IgD-negative memory B cell (primary cell): ENCODE data around the gene PGF. TPM values are rescaled to one million over a fixed set of nuclear protein-coding genes. Genes with fewer than 3 reads are reported as not detected.

Experiments
- H3K27ac Mint-ChIP-seq, 3 donors: one replicate each; pipeline ENCODE4 v1.8.0; 2020 to 2022; ENCODE audit warnings: mild to moderate bottlenecking in 3 of 3, mixed read lengths in 3 of 3, moderate library complexity in 1 of 3
- H3K27me3 Mint-ChIP-seq: one replicate; pipeline ENCODE4 v1.8.0; 2021; ENCODE audit warnings: mixed read lengths
- H3K36me3 Mint-ChIP-seq: one replicate; pipeline ENCODE4 v1.8.0; 2020; ENCODE audit warnings: mild to moderate bottlenecking, mixed read lengths
- H3K4me1 Mint-ChIP-seq, 3 donors: one replicate each; pipeline ENCODE4 v1.8.0; 2020 to 2022; ENCODE audit warnings: mixed read lengths in 3 of 3, mild to moderate bottlenecking in 1 of 3
- H3K4me3 Mint-ChIP-seq, 4 donors: one replicate each; pipeline ENCODE4 v1.8.0; 2020 to 2022; ENCODE audit warnings: mild to moderate bottlenecking in 4 of 4, mixed read lengths in 4 of 4, moderate library complexity in 3 of 4
- H3K9me3 Mint-ChIP-seq, 3 donors: one replicate each; pipeline ENCODE4 v1.8.0; 2020 to 2021; ENCODE audit warnings: mixed read lengths in 3 of 3, mild to moderate bottlenecking in 1 of 3
- polyA plus RNA-seq: library from polyadenylated mRNA; unstranded; fragments of 300-500 nt; fragmentation: Illumina TruSeq; gene quantifications from one replicate; pipeline ENCODE4 v1.2.3, GENCODE V29; 2021

Gene PGF
- polyA plus RNA-seq, 1 donor from 2014 or later, result not detected

- peaks cover 9% of the 10 kb centered on the region for H3K27me3 Mint-ChIP-seq
- H3K9me3 Mint-ChIP-seq, result no peaks in the 10 kb centered on the region
- H3K4me1 Mint-ChIP-seq, result peaks cover 0 to 5% (median 0%) of the 10 kb centered on the region in 3 donors
- peak overlapping the region in 2 of 4 donors; percentile 54 to 72 for H3K4me3 Mint-ChIP-seq
- H3K27ac Mint-ChIP-seq, result no peak overlapping the region
- H3K36me3 Mint-ChIP-seq, result peaks cover 2% of the 10 kb centered on the region
These were observed 509 bp downstream of the PGF start for GRCh38 chr14:74954947-74955228.

- no peaks in the 10 kb centered on the region for H3K9me3 Mint-ChIP-seq
- H3K4me3 Mint-ChIP-seq, result no peak overlapping the region
These were observed 1.0 kb downstream of the PGF start for GRCh38 chr14:74954232-74954946.

GRCh38 chr14:74953686-74954085 lies 1.7 kb downstream of the PGF start:
- Mint-ChIP-seq H3K9me3 (no peaks in the 10 kb centered on the region), H3K27me3 (peaks cover 12% of the 10 kb centered on the region), H3K27ac (no peak overlapping the region), H3K4me3 (no peak overlapping the region), H3K36me3 (peaks cover 2% of the 10 kb centered on the region), H3K4me1 (peaks cover 0 to 6% (median 0%) of the 10 kb centered on the region in 3 donors)

More at GRCh38 chr14:74954232-74954946, 1.0 kb downstream of the PGF start:
- Mint-ChIP-seq H3K36me3 (peaks cover 2% of the 10 kb centered on the region), H3K27me3 (peaks cover 12% of the 10 kb centered on the region), H3K27ac (no peak overlapping the region), H3K4me1 (peaks cover 0 to 6% (median 0%) of the 10 kb centered on the region in 3 donors)

- peak overlapping the region in 1 of 4 donors; percentile 60 for H3K4me3 Mint-ChIP-seq
- no peaks in the 10 kb centered on the region for H3K9me3 Mint-ChIP-seq
- peaks cover 2% of the 10 kb centered on the region for H3K36me3 Mint-ChIP-seq
- H3K4me1 Mint-ChIP-seq, result peaks cover 0 to 6% (median 0%) of the 10 kb centered on the region in 3 donors
- H3K27ac Mint-ChIP-seq, result no peak overlapping the region
- peaks cover 12% of the 10 kb centered on the region for H3K27me3 Mint-ChIP-seq
These were observed 2.5 kb downstream of the PGF start for GRCh38 chr14:74952697-74953484.

DNA sequence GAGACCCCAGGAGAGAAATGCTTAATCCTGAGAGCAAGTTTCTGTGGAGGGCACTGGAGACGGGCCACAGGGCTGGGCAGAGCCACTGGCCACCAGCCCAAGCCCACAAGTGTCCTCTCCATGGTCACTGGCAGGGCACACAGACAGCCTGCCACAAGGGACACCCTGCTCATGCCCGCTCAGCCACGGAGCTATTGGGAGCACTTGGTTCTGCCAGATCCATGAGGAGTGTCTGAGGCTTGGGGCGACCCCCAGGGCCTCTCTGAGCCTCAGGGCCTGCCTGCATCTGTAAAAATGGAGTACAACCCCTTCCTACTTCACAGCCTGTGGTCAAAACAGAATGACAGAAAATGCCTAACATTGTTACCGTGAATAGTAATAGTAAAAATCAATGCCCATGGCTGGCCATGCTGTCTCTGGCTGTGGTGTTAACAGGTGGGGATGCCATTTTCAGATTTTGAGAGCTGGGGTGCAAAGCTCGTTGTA lies 3.2 kb downstream of the PGF start:
- H3K4me3 Mint-ChIP-seq, result no peak overlapping the region
- peaks cover 2% of the 10 kb centered on the region for H3K36me3 Mint-ChIP-seq
- no peaks in the 10 kb centered on the region for H3K9me3 Mint-ChIP-seq
- H3K4me1 Mint-ChIP-seq, result peaks cover 0 to 6% (median 0%) of the 10 kb centered on the region in 3 donors
- peaks cover 12% of the 10 kb centered on the region for H3K27me3 Mint-ChIP-seq
- no peak overlapping the region for H3K27ac Mint-ChIP-seq

GRCh38 chr14:74951443-74952179 lies 3.8 kb downstream of the PGF start:
- H3K27ac Mint-ChIP-seq, result no peak overlapping the region
- no peak overlapping the region for H3K4me3 Mint-ChIP-seq
- H3K27me3 Mint-ChIP-seq, result peaks cover 12% of the 10 kb centered on the region
- H3K36me3 Mint-ChIP-seq, result peaks cover 2% of the 10 kb centered on the region
- H3K4me1 Mint-ChIP-seq, result peaks cover 2 to 11% (median 5%) of the 10 kb centered on the region in 3 donors
- H3K9me3 Mint-ChIP-seq, result no peaks in the 10 kb centered on the region

GRCh38 chr14:74950795-74951442 lies 4.5 kb downstream of the PGF start:
- peaks cover 2% of the 10 kb centered on the region for H3K36me3 Mint-ChIP-seq
- H3K4me3 Mint-ChIP-seq, result no peak overlapping the region
- H3K4me1 Mint-ChIP-seq, result peaks cover 8 to 13% (median 10%) of the 10 kb centered on the region in 3 donors
- H3K27ac Mint-ChIP-seq, result no peak overlapping the region
- peaks cover 11% of the 10 kb centered on the region for H3K27me3 Mint-ChIP-seq
- H3K9me3 Mint-ChIP-seq, result no peaks in the 10 kb centered on the region

- peaks cover 11% of the 10 kb centered on the region for H3K27me3 Mint-ChIP-seq
- H3K36me3 Mint-ChIP-seq, result peaks cover 2% of the 10 kb centered on the region
- peaks cover 8 to 13% (median 10%) of the 10 kb centered on the region in 3 donors for H3K4me1 Mint-ChIP-seq
- H3K9me3 Mint-ChIP-seq, result no peaks in the 10 kb centered on the region
- H3K27ac Mint-ChIP-seq, result peak overlapping the region in 1 of 3 donors; percentile 48
- H3K4me3 Mint-ChIP-seq, result no peak overlapping the region
These were observed 5.4 kb downstream of the PGF start for GRCh38 chr14:74949859-74950573.

- H3K27me3 Mint-ChIP-seq, result peaks cover 11% of the 10 kb centered on the region
- H3K9me3 Mint-ChIP-seq, result no peaks in the 10 kb centered on the region
- H3K4me1 Mint-ChIP-seq, result peaks cover 8 to 13% (median 10%) of the 10 kb centered on the region in 3 donors
- no peak overlapping the region for H3K27ac Mint-ChIP-seq
- H3K36me3 Mint-ChIP-seq, result peaks cover 2% of the 10 kb centered on the region
- no peak overlapping the region for H3K4me3 Mint-ChIP-seq
These were observed 6.2 kb downstream of the PGF start for GRCh38 chr14:74949191-74949601.

GRCh38 chr14:74948228-74949175 lies 6.9 kb downstream of the PGF start:
- Mint-ChIP-seq H3K4me1 (peaks cover 10 to 13% (median 11%) of the 10 kb centered on the region in 3 donors), H3K4me3 (no peak overlapping the region), H3K9me3 (no peaks in the 10 kb centered on the region), H3K27ac (no peak overlapping the region), H3K27me3 (peaks cover 10% of the 10 kb centered on the region), H3K36me3 (peaks cover under 1% of the 10 kb centered on the region)

GRCh38 chr14:74947353-74948227 lies 7.8 kb downstream of the PGF start:
- peaks cover 16 to 17% (median 17%) of the 10 kb centered on the region in 3 donors for H3K4me1 Mint-ChIP-seq
- no peaks in the 10 kb centered on the region for H3K36me3 Mint-ChIP-seq
- no peaks in the 10 kb centered on the region for H3K9me3 Mint-ChIP-seq
- H3K27ac Mint-ChIP-seq, result no peak overlapping the region
- no peak overlapping the region for H3K4me3 Mint-ChIP-seq
- H3K27me3 Mint-ChIP-seq, result peaks cover 6% of the 10 kb centered on the region

GRCh38 chr14:74946659-74947281 lies 8.6 kb downstream of the PGF start:
- Mint-ChIP-seq H3K4me3 (peak overlapping the region in 2 of 4 donors; percentile 3 to 19), H3K27me3 (peaks cover 6% of the 10 kb centered on the region), H3K4me1 (peaks cover 18 to 24% (median 23%) of the 10 kb centered on the region in 3 donors), H3K27ac (peak overlapping the region in 1 of 3 donors; percentile 72), H3K36me3 (no peaks in the 10 kb centered on the region), H3K9me3 (no peaks in the 10 kb centered on the region)
